ENCODE data around the gene GTSE1. TPM values are rescaled to one million over a fixed set of nuclear protein-coding genes. Genes with fewer than 3 reads are reported as not detected.

The GTSE1 gene
- total RNA-seq, 1 experiment from 2014 or later: 88.1 TPM

- ChIA-PET CTCF (no interaction called here), POLR2A (ENCODE audit: low non-redundant PET) (no interaction called here)
Observed at GRCh38 chr22:46373921-46374662, 77.4 kb downstream of the GTSE1 start.

DNA sequence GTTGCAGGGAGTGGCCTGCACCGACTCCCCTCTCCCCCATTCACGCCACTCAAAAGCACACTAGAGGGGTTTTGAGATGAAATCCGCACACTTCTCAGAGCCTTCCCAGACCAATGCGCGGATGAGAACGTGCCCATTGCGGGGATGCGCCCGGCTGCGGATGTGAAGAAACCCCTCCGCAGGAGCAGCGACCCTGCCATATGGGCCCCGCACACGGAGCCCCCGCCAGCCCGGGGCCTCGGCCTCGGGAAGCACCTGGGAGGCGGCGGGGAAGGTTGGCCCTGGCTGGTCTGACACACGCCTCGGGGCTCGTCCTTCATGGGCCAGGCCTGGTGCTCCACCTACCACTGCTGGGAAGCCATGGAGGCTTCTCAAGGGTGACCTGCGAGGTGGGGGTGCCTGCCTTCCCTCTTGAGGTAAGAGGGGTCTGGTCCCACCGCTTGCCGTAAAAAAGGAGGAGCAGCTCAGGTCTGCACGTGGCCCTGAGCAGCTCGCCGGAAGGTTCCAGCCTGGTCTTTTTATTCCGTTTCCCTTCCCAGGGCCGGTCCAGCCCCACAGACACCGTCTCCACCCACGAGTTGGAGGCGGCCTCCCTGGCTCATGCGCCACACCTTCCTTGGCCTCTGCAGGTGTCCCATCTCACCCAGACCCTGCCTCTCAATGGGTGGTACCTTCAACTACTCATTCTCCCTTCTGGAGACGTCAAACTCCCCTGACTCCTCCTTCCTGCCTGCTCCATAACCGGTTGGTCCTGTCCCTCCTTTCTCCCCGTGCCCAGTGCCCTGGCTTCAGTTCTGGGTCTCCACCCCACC is 78.2 kb downstream of the GTSE1 start:
- no peaks in the 10 kb centered on the region for H3K9me3 ChIP-seq (ENCODE audit: low read depth, low read length, poor library complexity, severe bottlenecking)
- no peaks in the 10 kb centered on the region for H3K27me3 ChIP-seq (replicated peaks; ENCODE audit: insufficient read depth, low read depth, low read length, poor library complexity)
- no peak overlapping the region for H3K4me3 ChIP-seq (ENCODE audit: low read depth, low read length, poor library complexity, severe bottlenecking)
- CTCF ChIA-PET: no interaction called here
- H3K27ac ChIP-seq (ENCODE audit: low read depth, low read length, poor library complexity, severe bottlenecking): no peak overlapping the region
- H3K4me1 ChIP-seq (ENCODE audit: insufficient read depth, low read length, poor library complexity, severe bottlenecking): no peaks in the 10 kb centered on the region
- no peak for TF ChIP-seq CTCF (conservative IDR thresholded peaks at IDR 0.05; ENCODE audit: low read depth, low read length)
- no peak for TF ChIP-seq EZH2 (IDR thresholded peaks at IDR 0.05; ENCODE audit: borderline replicate concordance, low read depth, low read length, poor library complexity, severe bottlenecking)
- intact Hi-C loops (cut with micrococcal nuclease; ENCODE audit: unreplicated experiment): no loop called here
- H3K36me3 ChIP-seq (ENCODE audit: insufficient read depth, low read length, poor library complexity, severe bottlenecking): no peaks in the 10 kb centered on the region
- BruUV-seq (replicated peaks): no TSS peak
- no peak for DNase-seq (ENCODE audit: low spot score)
- POLR2A ChIA-PET (ENCODE audit: low non-redundant PET): no interaction called here

More at GRCh38 chr22:46373921-46374662, 77.4 kb downstream of the GTSE1 start:
- H3K4me1 ChIP-seq (ENCODE audit: insufficient read depth, low read length, poor library complexity, severe bottlenecking): no peaks in the 10 kb centered on the region
- no TSS peak for BruUV-seq (replicated peaks)
- H3K9me3 ChIP-seq (ENCODE audit: low read depth, low read length, poor library complexity, severe bottlenecking): no peaks in the 10 kb centered on the region
- H3K36me3 ChIP-seq (ENCODE audit: insufficient read depth, low read length, poor library complexity, severe bottlenecking): no peaks in the 10 kb centered on the region
- H3K27ac ChIP-seq (ENCODE audit: low read depth, low read length, poor library complexity, severe bottlenecking): no peak overlapping the region
- no peak for DNase-seq (ENCODE audit: low spot score)
- no peak overlapping the region for H3K4me3 ChIP-seq (ENCODE audit: low read depth, low read length, poor library complexity, severe bottlenecking)
- intact Hi-C loops (cut with micrococcal nuclease; ENCODE audit: unreplicated experiment): no loop called here
- H3K27me3 ChIP-seq (replicated peaks; ENCODE audit: insufficient read depth, low read depth, low read length, poor library complexity): no peaks in the 10 kb centered on the region
- no peak for TF ChIP-seq EZH2 (IDR thresholded peaks at IDR 0.05; ENCODE audit: borderline replicate concordance, low read depth, low read length, poor library complexity, severe bottlenecking)
- no peak for TF ChIP-seq CTCF (conservative IDR thresholded peaks at IDR 0.05; ENCODE audit: low read depth, low read length)

DNA sequence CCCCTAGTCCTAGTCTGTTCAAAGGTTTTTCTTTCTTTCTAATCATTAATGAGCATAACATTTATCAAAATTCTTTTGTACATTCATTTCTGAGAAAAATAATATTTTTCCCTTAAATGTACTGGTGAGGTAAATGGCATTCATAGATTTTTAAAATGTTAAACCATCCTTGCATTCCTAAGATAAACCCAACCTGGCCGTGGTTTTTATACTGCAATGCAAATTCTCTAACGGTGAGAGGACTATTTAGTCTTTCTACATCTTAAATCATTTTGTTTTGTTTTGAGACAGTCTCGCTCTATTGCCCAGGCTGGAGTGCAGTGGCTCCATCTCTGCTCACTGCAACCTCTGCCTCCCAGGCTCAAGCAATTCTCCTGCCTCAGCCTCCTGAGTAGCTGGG is 79.4 kb downstream of the GTSE1 start:
- Histone ChIP-seq H3K36me3 (ENCODE audit: insufficient read depth, low read length, poor library complexity, severe bottlenecking) (no peaks in the 10 kb centered on the region), H3K4me3 (ENCODE audit: low read depth, low read length, poor library complexity, severe bottlenecking) (no peak overlapping the region), H3K9me3 (ENCODE audit: low read depth, low read length, poor library complexity, severe bottlenecking) (no peaks in the 10 kb centered on the region), H3K27me3 (replicated peaks; ENCODE audit: insufficient read depth, low read depth, low read length, poor library complexity) (no peaks in the 10 kb centered on the region), H3K4me1 (ENCODE audit: insufficient read depth, low read length, poor library complexity, severe bottlenecking) (no peaks in the 10 kb centered on the region), H3K27ac (ENCODE audit: low read depth, low read length, poor library complexity, severe bottlenecking) (no peak overlapping the region)
- DNase-seq (ENCODE audit: low spot score): no peak
- intact Hi-C loops (cut with micrococcal nuclease; ENCODE audit: unreplicated experiment): no loop called here
- CTCF ChIA-PET: no interaction called here
- no TSS peak for BruUV-seq (replicated peaks)
- TF ChIP-seq CTCF (conservative IDR thresholded peaks at IDR 0.05; ENCODE audit: low read depth, low read length) (no peak), EZH2 (IDR thresholded peaks at IDR 0.05; ENCODE audit: borderline replicate concordance, low read depth, low read length, poor library complexity, severe bottlenecking) (no peak)
- POLR2A ChIA-PET (ENCODE audit: low non-redundant PET): interaction anchor here (0.6 kb wide), 1 partner anchor 176 kb away, joined by 10 read pairs; no protein-coding TSS in a partner anchor

Measured in A673 (cell line).